ENCODE results near the gene CASP14. TPM values are rescaled to one million over a fixed set of nuclear protein-coding genes. Genes with fewer than 3 reads are reported as not detected.
"Not testable (repeated sequence)": the region's sequence is repeated elsewhere in the genome, so short reads cannot be mapped to it uniquely, and the experiment has no call there.

CASP14 gene
- total and polyA plus RNA-seq, 9 of the 15 experiments (the other 6 are each of a cell fraction or from before 2014, with no cell fraction given), result not detected

DNA sequence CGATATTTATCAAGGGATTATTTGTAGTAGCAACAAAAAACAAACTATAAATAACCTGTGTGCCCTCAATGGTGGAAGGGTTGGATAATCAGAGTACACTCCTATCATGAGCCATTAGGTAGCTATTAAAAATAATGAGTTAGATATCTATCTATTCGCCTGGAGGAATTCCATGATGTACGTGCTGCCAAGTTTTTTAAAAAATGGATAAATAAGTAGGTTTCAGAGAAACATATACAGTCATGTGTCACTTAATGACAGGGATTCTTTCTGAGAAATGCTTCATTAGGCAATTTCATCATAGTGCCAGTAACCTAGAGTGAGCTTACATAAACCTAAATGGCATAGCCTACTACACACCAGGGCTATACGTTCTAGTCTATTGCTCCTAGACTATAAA, 26.5 kb downstream of the CASP14 start (continued):
- TF ChIP-seq, protein P1, sequence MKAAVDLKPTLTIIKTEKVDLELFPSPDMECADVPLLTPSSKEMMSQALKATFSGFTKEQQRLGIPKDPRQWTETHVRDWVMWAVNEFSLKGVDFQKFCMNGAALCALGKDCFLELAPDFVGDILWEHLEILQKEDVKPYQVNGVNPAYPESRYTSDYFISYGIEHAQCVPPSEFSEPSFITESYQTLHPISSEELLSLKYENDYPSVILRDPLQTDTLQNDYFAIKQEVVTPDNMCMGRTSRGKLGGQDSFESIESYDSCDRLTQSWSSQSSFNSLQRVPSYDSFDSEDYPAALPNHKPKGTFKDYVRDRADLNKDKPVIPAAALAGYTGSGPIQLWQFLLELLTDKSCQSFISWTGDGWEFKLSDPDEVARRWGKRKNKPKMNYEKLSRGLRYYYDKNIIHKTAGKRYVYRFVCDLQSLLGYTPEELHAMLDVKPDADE (conservative IDR thresholded peaks at IDR 0.05; ENCODE audit: control insufficient read depth, low read depth, low read length), result no peak
- TF ChIP-seq, protein P2, sequence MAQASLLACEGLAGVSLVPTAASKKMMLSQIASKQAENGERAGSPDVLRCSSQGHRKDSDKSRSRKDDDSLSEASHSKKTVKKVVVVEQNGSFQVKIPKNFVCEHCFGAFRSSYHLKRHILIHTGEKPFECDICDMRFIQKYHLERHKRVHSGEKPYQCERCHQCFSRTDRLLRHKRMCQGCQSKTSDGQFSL (CRISPR knock-in tag; IDR thresholded peaks at IDR 0.05), result no peak
- TF ChIP-seq, protein P2 (tag; IDR thresholded peaks at IDR 0.05), result no peak
- no peak for TF ChIP-seq RAD51 (IDR thresholded peaks at IDR 0.05; ENCODE audit: borderline replicate concordance, low read depth)
- no peak for TF ChIP-seq ZSCAN29 (IDR thresholded peaks at IDR 0.05)
- TF ChIP-seq BRCA1 (IDR thresholded peaks at IDR 0.05), result no peak
- no peak for TF ChIP-seq BRCA1 (CRISPR knock-in tag; IDR thresholded peaks at IDR 0.05)

DNA sequence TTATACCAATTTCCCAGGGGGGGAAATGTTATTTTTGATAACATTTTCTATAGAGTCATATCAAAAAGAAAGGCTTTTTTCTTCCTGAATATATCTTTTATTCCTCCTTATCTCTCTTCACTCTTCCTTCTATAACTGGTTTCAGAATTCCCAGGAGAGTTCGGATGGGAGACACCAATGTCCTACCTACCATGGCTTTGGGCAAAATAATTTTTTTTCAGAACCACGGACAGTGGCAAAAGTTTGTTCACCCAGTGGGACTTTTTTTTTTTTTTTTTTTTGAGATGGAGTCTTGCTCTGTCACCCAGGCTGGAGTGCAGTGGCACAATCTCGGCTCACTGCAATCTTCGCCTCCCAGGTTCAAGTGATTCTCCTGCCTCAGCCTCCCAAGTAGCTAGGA, 30.7 kb downstream of the CASP14 start:
- H4K20me1 ChIP-seq (replicated peaks; ENCODE audit: control insufficient read depth, insufficient read depth, low read length); FAIRE-seq; H3K27ac ChIP-seq (ENCODE audit: extremely low read depth, low read depth, low read length); POLR2A ChIA-PET; BruUV-seq (replicated peaks); H3K36me3 ChIP-seq (ENCODE audit: control insufficient read depth, insufficient read depth, low read length); H2AFZ ChIP-seq (ENCODE audit: low read depth, low read length); H3K9me3 ChIP-seq (replicated peaks; ENCODE audit: control insufficient read depth, insufficient read depth, low read depth, low read length); intact Hi-C loops (cut with micrococcal nuclease); ATAC-seq; in situ Hi-C loops (cut with MboI); H3K4me3 ChIP-seq; H3K9me1 ChIP-seq (ENCODE audit: control insufficient read depth, insufficient read depth, low read length); H3K4me2 ChIP-seq (ENCODE audit: insufficient read depth, low read length); H3K4me1 ChIP-seq (replicated peaks in 1 of 2; ENCODE audit: control insufficient read depth in 2 of 2, insufficient read depth in 2 of 2, low read length in 2 of 2); H3K9ac ChIP-seq (ENCODE audit: insufficient read depth in 1 of 2, low read depth in 2 of 2, low read length in 2 of 2); H3K79me2 ChIP-seq (ENCODE audit: control insufficient read depth, insufficient read depth, low read length): not testable (repeated sequence)
- WGBS (ENCODE audit: insufficient coverage, low coverage, missing lambda C conversion rate), result 0% methylated on average over 3 of the region's 4 CpGs
- H3K27me3 ChIP-seq (ENCODE audit: control insufficient read depth in 2 of 2, insufficient read depth in 2 of 2, low read length in 2 of 2), result peaks cover 4 to 11% of the 10 kb centered on the region in 2 experiments; a peak in 2 of 5 replicates
- TF ChIP-seq EHMT2 (IDR thresholded peaks at IDR 0.05) (peak; percentile 85), MIER1 (IDR thresholded peaks at IDR 0.05; ENCODE audit: low read depth) (peak; percentile 71; the same call in 1 of the 2 replicates), ZNF384 (IDR thresholded peaks at IDR 0.05; ENCODE audit: low read depth, low read length) (peak; percentile 61)
- TF ChIP-seq, protein P3, sequence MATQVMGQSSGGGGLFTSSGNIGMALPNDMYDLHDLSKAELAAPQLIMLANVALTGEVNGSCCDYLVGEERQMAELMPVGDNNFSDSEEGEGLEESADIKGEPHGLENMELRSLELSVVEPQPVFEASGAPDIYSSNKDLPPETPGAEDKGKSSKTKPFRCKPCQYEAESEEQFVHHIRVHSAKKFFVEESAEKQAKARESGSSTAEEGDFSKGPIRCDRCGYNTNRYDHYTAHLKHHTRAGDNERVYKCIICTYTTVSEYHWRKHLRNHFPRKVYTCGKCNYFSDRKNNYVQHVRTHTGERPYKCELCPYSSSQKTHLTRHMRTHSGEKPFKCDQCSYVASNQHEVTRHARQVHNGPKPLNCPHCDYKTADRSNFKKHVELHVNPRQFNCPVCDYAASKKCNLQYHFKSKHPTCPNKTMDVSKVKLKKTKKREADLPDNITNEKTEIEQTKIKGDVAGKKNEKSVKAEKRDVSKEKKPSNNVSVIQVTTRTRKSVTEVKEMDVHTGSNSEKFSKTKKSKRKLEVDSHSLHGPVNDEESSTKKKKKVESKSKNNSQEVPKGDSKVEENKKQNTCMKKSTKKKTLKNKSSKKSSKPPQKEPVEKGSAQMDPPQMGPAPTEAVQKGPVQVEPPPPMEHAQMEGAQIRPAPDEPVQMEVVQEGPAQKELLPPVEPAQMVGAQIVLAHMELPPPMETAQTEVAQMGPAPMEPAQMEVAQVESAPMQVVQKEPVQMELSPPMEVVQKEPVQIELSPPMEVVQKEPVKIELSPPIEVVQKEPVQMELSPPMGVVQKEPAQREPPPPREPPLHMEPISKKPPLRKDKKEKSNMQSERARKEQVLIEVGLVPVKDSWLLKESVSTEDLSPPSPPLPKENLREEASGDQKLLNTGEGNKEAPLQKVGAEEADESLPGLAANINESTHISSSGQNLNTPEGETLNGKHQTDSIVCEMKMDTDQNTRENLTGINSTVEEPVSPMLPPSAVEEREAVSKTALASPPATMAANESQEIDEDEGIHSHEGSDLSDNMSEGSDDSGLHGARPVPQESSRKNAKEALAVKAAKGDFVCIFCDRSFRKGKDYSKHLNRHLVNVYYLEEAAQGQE (IDR thresholded peaks at IDR 0.05; ENCODE audit: borderline replicate concordance), result peak; percentile 90
- TF ChIP-seq, protein P3 (CRISPR knock-in tag; IDR thresholded peaks at IDR 0.05; ENCODE audit: low read depth), result not testable (repeated sequence)
- CTCF ChIA-PET (ENCODE audit: low intra/inter-chr PET ratio), result interaction anchor here (0.7 to 0.8 kb wide), 2 partner anchors 437 to 905 kb away, joined by 3 to 5 read pairs; no protein-coding TSS in a partner anchor
- DNase-seq (ENCODE audit: extremely low read depth in 1 of 4, low spot score in 3 of 4), result peak in 1 of 4 experiments; percentile 8

Data from K562 (cell line).